SJSA1 (cell line): ENCODE results near the gene RUFY2. TPM values are rescaled to one million over a fixed set of nuclear protein-coding genes. Genes with fewer than 3 reads are reported as not detected.

ENCODE experiments used
- DNase-seq, 2 experiments: peaks; one replicate each; pipeline ENCODE4 v3.0.0-alpha.2; 2015 to 2020; ENCODE audit warnings: low spot score in 2 of 2, low read depth in 1 of 2
- H3K27ac ChIP-seq: fragments of 250-450 bp; sonication (Bioruptor Pico); 2 replicates; pipeline ENCODE4 v1.5.1; 2020; ENCODE audit warnings: mild to moderate bottlenecking, moderate library complexity
- H3K27me3 ChIP-seq: fragments of 250-450 bp; sonication (Bioruptor Pico); replicated peaks from 2 replicates; pipeline ENCODE4 v1.5.1; 2020; ENCODE audit warnings: mild to moderate bottlenecking, moderate library complexity
- H3K36me3 ChIP-seq: fragments of 250-450 bp; sonication (Bioruptor Pico); 2 replicates; pipeline ENCODE4 v1.5.1; 2020; ENCODE audit warnings: mild to moderate bottlenecking
- H3K4me1 ChIP-seq: fragments of 250-450 bp; sonication (Bioruptor Pico); replicated peaks from 2 replicates; pipeline ENCODE4 v1.6.1; 2021; ENCODE audit warnings: mild to moderate bottlenecking
- H3K4me3 ChIP-seq: fragments of 250-450 bp; sonication (Bioruptor Pico); 2 replicates; pipeline ENCODE4 v1.5.1; 2020; ENCODE audit warnings: mild to moderate bottlenecking
- H3K9me3 ChIP-seq: fragments of 250-450 bp; sonication (Bioruptor Pico); replicated peaks from 2 replicates; pipeline ENCODE4 v1.5.1; 2020; ENCODE audit warnings: mild to moderate bottlenecking
- total RNA-seq: library from RNA; depleted of rRNA; stranded (reverse); fragments of >200 nt; shearing (Covaris generic); gene quantifications from 2 replicates; pipeline ENCODE4 v1.2.3, GENCODE V29; 2014

The RUFY2 gene
- total RNA-seq, 1 experiment from 2014 or later: 21.8 TPM

- no peaks in the 10 kb centered on the region for H3K9me3 ChIP-seq
- no peak overlapping the region for H3K4me3 ChIP-seq
- no peak overlapping the region for H3K27ac ChIP-seq
- no peak for DNase-seq
- peaks cover 16% of the 10 kb centered on the region for H3K4me1 ChIP-seq
- H3K27me3 ChIP-seq: no peaks in the 10 kb centered on the region
- peaks cover 36% of the 10 kb centered on the region for H3K36me3 ChIP-seq
Measured at GRCh38 chr10:68403701-68404100, 3.4 kb downstream of the RUFY2 start.

GRCh38 chr10:68402276-68402675, 4.8 kb downstream of the RUFY2 start:
- Histone ChIP-seq H3K4me3 (no peak overlapping the region), H3K4me1 (peaks cover 13% of the 10 kb centered on the region), H3K27me3 (no peaks in the 10 kb centered on the region), H3K27ac (no peak overlapping the region), H3K9me3 (no peaks in the 10 kb centered on the region), H3K36me3 (peaks cover 38% of the 10 kb centered on the region)
- DNase-seq: no peak

DNA sequence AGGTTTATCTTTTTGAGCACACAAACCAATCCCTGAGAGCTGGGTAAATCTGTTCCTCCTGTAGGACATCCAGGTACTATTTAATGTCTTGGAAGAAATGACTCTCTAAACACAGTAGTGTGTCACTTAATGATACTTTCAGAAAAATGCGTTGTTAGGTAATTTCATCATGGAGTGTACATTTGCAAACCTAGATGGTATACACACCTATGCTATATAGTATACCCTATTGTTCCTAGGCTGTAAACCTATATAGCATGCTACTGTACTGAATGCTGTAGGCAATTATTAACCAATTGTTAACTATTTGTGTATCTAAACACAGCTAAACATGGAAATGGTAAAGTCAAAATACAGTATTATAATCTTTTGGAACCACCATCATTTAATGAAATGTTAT, 10.1 kb downstream of the RUFY2 start:
- Histone ChIP-seq H3K4me3 (no peak overlapping the region), H3K36me3 (peaks cover 53% of the 10 kb centered on the region), H3K27me3 (no peaks in the 10 kb centered on the region), H3K4me1 (no peaks in the 10 kb centered on the region), H3K9me3 (no peaks in the 10 kb centered on the region), H3K27ac (no peak overlapping the region)
- no peak for DNase-seq

GRCh38 chr10:68385740-68386139, 21.3 kb downstream of the RUFY2 start:
- H3K27me3 ChIP-seq: no peaks in the 10 kb centered on the region
- H3K4me3 ChIP-seq: no peak overlapping the region
- no peak for DNase-seq
- H3K4me1 ChIP-seq: no peaks in the 10 kb centered on the region
- H3K9me3 ChIP-seq: no peaks in the 10 kb centered on the region
- no peak overlapping the region for H3K27ac ChIP-seq
- peaks cover 63% of the 10 kb centered on the region for H3K36me3 ChIP-seq

GRCh38 chr10:68371604-68372003, 35.5 kb downstream of the RUFY2 start:
- Histone ChIP-seq H3K4me1 (no peaks in the 10 kb centered on the region), H3K9me3 (no peaks in the 10 kb centered on the region), H3K27ac (no peak overlapping the region), H3K36me3 (peaks cover 44% of the 10 kb centered on the region), H3K4me3 (no peak overlapping the region), H3K27me3 (no peaks in the 10 kb centered on the region)
- DNase-seq: no peak

- DNase-seq: no peak
- Histone ChIP-seq H3K4me3 (no peak overlapping the region), H3K36me3 (peaks cover 28% of the 10 kb centered on the region), H3K27ac (no peak overlapping the region), H3K27me3 (no peaks in the 10 kb centered on the region), H3K4me1 (no peaks in the 10 kb centered on the region), H3K9me3 (no peaks in the 10 kb centered on the region)
Measured at GRCh38 chr10:68367121-68367520, 40.0 kb downstream of the RUFY2 start.

DNA sequence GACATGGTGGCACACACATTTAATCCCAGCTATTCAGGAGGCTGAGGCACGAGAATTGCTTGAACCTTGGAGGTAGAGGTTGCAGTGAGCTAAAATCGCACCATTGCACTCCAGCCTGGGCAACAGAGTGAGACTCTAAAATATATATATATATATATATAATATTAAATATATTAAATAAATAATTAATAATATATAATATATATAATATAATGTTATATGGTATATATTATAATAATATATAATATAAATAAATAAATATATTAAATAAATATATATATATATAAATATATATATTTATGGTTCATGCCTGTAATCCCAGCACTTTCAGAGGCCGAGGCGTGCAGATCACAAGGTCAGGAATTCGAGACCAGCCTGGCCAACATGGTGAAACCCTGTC, 40.5 kb downstream of the RUFY2 start:
- H3K4me3 ChIP-seq: no peak overlapping the region
- H3K27ac ChIP-seq: no peak overlapping the region
- H3K27me3 ChIP-seq: no peaks in the 10 kb centered on the region
- H3K36me3 ChIP-seq: peaks cover 27% of the 10 kb centered on the region
- no peaks in the 10 kb centered on the region for H3K9me3 ChIP-seq
- no peak for DNase-seq
- H3K4me1 ChIP-seq: no peaks in the 10 kb centered on the region

DNA sequence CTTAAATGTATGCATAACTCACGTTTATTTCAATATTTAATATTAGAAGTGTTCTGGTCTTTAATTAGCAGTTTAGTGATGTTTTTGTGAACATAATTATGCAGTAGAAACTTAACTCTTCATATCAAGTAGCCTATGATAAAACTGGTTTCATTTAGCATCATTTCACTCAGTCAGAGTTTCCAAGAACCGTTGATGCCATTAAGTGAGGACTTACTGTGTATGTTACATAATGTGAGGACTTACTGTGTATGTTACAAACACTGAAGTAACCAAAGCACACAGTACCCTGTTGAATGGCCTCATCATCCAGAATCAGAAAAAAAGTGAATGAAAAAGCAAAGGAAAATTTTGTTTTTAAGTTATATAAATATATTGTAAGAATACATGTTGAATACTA, 41.5 kb downstream of the RUFY2 start:
- Histone ChIP-seq H3K4me1 (no peaks in the 10 kb centered on the region), H3K4me3 (no peak overlapping the region), H3K9me3 (no peaks in the 10 kb centered on the region), H3K27me3 (no peaks in the 10 kb centered on the region), H3K27ac (no peak overlapping the region), H3K36me3 (peaks cover 27% of the 10 kb centered on the region)
- no peak for DNase-seq

- peaks cover 21% of the 10 kb centered on the region for H3K36me3 ChIP-seq
- DNase-seq: no peak
- no peaks in the 10 kb centered on the region for H3K9me3 ChIP-seq
- H3K27me3 ChIP-seq: no peaks in the 10 kb centered on the region
- H3K4me1 ChIP-seq: no peaks in the 10 kb centered on the region
- no peak overlapping the region for H3K4me3 ChIP-seq
- H3K27ac ChIP-seq: no peak overlapping the region
Measured at GRCh38 chr10:68364101-68364886, 42.8 kb downstream of the RUFY2 start.

DNA sequence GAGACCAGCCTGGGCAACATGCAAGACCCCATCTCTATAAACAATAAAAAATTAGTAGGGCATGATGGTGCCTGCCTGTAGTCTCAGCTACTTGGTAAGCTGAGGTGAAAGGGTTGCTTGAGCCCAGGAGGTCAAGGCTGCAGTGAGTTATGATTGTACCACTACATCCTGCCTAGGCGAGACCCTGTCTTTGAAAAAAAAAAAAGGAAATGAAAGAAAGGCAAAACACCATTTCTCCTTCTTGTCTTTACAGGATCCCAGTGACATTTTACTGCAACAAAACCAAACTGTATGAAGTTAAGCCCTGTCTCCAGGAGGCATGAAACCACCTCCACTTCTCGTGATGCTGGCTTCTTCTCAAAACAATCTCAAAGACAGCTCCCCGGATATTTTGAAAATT, 44.5 kb downstream of the RUFY2 start:
- Histone ChIP-seq H3K4me1 (no peaks in the 10 kb centered on the region), H3K27ac (no peak overlapping the region), H3K9me3 (no peaks in the 10 kb centered on the region), H3K27me3 (no peaks in the 10 kb centered on the region), H3K36me3 (peaks cover 25% of the 10 kb centered on the region), H3K4me3 (no peak overlapping the region)
- DNase-seq: no peak

- no peaks in the 10 kb centered on the region for H3K27me3 ChIP-seq
- H3K36me3 ChIP-seq: peaks cover 28% of the 10 kb centered on the region
- H3K4me3 ChIP-seq: no peak overlapping the region
- DNase-seq: no peak
- no peak overlapping the region for H3K27ac ChIP-seq
- H3K9me3 ChIP-seq: no peaks in the 10 kb centered on the region
- no peaks in the 10 kb centered on the region for H3K4me1 ChIP-seq
Measured at GRCh38 chr10:68359189-68359588, 47.9 kb downstream of the RUFY2 start.

DNA sequence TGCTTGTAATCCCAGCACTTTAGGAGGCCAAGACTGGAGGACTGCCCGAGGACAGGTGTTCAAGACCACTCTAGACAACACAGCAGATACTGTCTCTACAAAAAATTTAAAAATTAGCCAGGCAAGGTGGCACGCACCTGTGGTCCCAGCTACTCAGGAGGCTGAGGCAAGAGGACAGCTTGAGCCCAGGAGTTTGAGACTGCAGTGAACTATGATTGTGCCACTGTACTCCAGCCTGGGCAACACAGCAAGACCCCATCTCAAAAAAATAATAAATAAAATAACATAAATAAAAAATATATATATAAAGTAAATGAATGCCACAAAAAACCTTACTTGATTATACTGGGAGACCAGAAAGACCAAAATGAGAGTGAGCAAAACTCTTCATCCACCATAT, 53.5 kb downstream of the RUFY2 start:
- no peaks in the 10 kb centered on the region for H3K27me3 ChIP-seq
- no peak overlapping the region for H3K4me3 ChIP-seq
- H3K27ac ChIP-seq: no peak overlapping the region
- H3K9me3 ChIP-seq: no peaks in the 10 kb centered on the region
- peaks cover 40% of the 10 kb centered on the region for H3K36me3 ChIP-seq
- no peaks in the 10 kb centered on the region for H3K4me1 ChIP-seq
- DNase-seq: no peak

- Histone ChIP-seq H3K4me3 (no peak overlapping the region), H3K27me3 (no peaks in the 10 kb centered on the region), H3K36me3 (peaks cover 64% of the 10 kb centered on the region), H3K27ac (no peak overlapping the region), H3K4me1 (no peaks in the 10 kb centered on the region), H3K9me3 (no peaks in the 10 kb centered on the region)
- DNase-seq: peak in 1 of 2 experiments; percentile 41
Measured at GRCh38 chr10:68348265-68348741, 58.8 kb downstream of the RUFY2 start.

DNA sequence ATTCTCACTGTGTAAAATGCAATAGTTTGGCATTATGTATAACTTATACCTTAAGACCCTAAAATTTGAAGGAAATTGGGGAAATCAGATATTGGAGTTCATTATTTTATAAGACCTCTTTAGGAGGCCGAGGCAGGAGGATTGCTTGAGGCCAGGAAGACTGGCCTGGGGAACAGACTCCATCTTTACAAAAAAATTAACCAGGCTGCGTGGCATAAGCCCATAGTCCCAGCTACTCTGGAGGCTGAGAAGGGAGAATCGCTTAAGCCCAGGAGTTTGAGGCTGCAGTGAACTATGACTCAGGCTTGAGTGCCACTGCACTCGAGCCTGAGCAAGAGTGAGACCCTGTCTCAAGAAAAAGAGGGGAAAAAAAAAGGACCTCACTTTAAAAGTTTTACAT, 60.3 kb downstream of the RUFY2 start:
- no peak for DNase-seq
- peaks cover 71% of the 10 kb centered on the region for H3K36me3 ChIP-seq
- H3K4me1 ChIP-seq: no peaks in the 10 kb centered on the region
- H3K27me3 ChIP-seq: no peaks in the 10 kb centered on the region
- H3K9me3 ChIP-seq: no peaks in the 10 kb centered on the region
- no peak overlapping the region for H3K4me3 ChIP-seq
- H3K27ac ChIP-seq: no peak overlapping the region

DNA sequence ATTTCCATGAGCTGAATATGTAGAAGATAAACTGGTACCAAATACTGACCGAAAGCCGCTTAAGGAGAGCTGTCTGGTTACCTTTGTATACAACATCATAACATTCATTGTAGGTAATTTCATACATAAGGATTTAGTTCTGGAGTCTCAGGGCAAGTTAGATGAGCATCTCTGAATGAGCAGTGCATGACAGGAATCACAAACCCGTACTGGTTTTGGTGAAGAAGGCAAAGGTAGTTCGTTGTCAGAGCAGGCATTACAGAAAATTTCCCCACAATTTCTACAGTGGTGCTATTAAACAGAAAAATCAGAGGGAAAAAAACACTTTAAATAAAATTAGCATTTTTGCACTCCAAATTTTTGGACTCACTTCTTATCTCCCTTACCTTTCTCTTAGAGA, 61.5 kb downstream of the RUFY2 start:
- H3K27ac ChIP-seq: no peak overlapping the region
- H3K4me3 ChIP-seq: no peak overlapping the region
- DNase-seq: no peak

More for the DNA sequence above, 61.5 kb downstream of the RUFY2 start:
- no peaks in the 10 kb centered on the region for H3K9me3 ChIP-seq
- H3K27me3 ChIP-seq: no peaks in the 10 kb centered on the region
- H3K36me3 ChIP-seq: peaks cover 79% of the 10 kb centered on the region
- no peaks in the 10 kb centered on the region for H3K4me1 ChIP-seq
